HL-60/S4 (cell line): Measurements from ENCODE around the gene EPX.

Source experiments
- in situ Hi-C: fragments of 300-500 bp; cut with MboI; formaldehyde crosslinking; loops from 2 replicates; pipeline ENCODE4 v1.14.3; 2022; ENCODE audit warnings: low sequenced_read_pairs

The EPX gene

DNA sequence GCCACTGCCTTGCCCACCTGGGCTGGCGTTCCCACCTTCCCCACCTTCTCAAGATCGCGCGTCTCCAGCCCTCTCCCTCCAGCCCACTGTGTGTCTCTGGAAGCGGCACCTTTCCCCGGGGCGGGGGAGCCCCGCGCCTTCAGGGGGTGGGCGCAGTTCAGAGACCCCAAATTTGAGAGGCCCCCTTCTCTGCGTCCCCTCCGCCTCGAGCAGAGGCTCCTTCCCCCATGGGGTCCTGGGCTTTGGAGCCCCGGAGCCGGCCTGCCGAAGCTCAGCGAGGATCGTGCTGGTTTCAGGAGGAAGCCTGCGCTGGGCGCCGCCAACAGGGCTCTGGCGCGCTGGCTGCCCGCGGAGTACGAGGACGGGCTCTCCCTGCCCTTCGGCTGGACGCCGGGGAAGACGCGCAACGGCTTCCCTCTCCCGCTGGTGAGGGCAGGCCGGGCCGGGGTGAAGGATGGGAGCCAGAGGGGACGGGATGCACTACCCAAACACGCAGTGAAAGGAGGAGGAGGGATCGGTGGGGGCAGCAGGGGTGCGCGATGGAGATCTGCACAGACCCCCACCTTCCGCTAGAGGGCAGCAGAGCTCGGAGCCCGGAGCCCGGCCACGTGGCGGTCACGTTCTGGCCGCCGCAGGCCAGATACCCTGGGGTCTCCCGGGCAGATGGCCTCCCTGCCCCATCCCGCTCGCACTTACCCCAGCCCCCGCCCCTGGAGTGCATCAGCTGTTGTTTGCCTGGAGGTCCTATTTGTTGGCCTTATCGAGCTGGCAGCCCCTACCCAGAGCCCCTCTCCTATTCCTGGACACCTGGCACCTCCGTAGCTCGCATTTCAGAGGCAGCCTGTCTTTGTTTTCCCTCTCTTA, 57.0 kb downstream of the EPX start:
- in situ Hi-C loops: no loop called here

DNA sequence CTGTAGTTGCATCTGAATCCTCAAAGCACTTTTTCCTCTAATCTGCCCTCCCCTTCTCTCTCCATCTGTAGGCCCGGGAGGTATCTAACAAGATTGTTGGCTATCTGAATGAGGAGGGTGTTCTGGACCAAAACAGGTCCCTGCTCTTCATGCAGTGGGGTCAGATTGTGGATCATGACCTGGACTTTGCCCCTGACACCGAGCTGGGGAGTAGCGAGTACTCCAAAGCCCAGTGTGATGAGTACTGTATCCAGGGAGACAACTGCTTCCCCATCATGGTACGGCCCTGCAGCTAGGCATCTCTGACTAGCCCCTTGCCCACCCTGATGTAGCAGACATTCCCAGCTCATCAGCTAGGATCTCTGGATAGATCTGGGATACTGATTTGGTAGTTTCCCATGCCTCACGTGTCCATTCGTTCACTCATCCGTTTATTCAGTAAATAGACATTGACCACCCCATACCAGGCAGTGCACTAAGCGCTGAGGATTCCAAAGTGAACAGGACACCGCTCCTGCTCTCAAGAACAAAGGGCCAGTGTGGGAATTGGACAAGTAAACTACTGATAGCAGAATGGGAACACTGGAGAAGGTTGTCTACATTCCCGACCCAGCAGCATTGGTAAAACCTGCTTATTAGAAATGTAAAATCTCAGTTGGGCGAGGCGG, 58.0 kb downstream of the EPX start:
- in situ Hi-C loops: no loop called here

DNA sequence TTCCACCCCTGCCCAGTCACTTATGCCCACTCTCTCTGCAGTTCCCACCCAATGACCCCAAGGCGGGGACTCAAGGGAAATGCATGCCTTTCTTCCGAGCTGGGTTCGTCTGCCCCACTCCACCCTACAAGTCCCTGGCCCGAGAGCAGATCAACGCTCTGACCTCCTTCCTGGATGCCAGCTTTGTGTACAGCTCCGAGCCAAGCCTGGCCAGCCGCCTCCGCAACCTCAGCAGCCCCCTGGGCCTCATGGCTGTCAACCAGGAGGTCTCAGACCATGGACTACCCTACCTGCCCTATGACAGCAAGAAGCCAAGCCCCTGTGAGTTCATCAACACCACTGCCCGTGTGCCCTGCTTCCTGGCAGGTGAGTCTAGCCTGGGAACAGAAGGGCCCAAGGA, 59.6 kb downstream of the EPX start:
- in situ Hi-C loops: no loop called here

DNA sequence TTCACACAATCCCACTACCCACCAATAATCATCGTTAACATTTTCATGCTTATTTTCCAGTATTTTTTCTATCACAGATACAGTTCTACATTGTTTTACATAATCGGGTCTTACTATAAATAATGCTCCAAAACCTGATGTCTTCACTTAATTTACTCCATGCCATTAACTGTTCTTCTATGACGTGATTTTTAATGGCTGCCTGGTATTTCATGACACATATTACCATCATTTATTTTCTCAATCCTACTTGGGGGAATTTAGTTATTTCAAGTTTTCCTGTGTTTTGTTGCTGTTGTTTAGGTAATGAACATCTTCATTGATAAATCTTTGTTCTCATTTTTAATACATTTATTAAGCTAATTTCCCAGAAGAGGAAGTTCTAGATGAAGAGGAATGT, 60.6 kb downstream of the EPX start:
- in situ Hi-C loops: no loop called here
